Occipital lobe (tissue), 2 donors: Measurements from ENCODE around the gene SSTR4. TPM values are rescaled to one million over a fixed set of nuclear protein-coding genes. Genes with fewer than 3 reads are reported as not detected.
"Not testable (repeated sequence)": the region's sequence is repeated elsewhere in the genome, so short reads cannot be mapped to it uniquely, and the experiment has no call there.

Experiments used
- DNase-seq: peaks from one replicate; lab custom pipeline; 2025; lab: John Stamatoyannopoulos, UW
- total RNA-seq: library from RNA; depleted of rRNA; stranded (reverse); fragments of >200 nt; gene quantifications from one replicate; pipeline ENCODE4 v1.2.3, GENCODE V29; 2014

SSTR4 gene
- total RNA-seq, 1 donor from 2014 or later, result not detected

DNA sequence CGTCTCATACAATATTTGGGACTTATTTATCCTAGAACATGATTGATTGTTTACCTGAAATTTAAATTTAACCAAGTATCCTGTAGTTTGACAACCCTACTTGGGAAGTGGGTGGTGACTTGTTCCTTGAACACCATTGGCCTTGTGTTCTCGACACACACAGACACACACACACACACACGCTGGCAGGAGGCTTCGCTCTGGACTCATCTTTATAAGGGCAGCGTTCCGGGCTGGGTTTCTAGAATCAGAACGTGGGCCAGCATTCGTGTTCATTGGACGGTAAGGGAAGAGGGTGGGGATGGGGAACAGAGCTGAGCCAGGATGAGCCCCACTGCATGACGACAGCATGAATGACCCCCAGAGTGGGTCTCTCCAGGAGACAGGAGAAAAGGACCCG lies 16.2 kb upstream of the SSTR4 start:
- DNase-seq, result no peak

DNA sequence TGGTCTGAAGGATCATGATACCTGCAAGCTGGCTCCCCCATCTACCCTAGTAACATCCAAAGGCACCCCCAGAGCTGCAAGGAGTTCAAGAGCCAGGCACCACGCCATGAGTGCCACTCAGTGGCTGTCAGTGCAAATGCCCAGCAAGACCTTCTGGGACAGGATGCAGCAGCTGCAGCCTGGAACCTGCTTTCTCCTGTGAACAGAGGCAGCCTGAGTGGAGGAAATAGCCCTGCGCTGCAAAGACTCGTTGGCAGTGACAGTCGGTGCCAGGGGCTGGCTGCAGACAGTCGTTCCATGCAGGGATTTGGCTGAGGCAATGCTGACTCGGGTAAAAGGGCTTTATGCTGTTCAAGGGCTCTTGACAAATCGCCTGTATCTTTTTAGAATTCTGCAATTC lies 15.7 kb upstream of the SSTR4 start:
- DNase-seq, result peak; percentile 41

DNA sequence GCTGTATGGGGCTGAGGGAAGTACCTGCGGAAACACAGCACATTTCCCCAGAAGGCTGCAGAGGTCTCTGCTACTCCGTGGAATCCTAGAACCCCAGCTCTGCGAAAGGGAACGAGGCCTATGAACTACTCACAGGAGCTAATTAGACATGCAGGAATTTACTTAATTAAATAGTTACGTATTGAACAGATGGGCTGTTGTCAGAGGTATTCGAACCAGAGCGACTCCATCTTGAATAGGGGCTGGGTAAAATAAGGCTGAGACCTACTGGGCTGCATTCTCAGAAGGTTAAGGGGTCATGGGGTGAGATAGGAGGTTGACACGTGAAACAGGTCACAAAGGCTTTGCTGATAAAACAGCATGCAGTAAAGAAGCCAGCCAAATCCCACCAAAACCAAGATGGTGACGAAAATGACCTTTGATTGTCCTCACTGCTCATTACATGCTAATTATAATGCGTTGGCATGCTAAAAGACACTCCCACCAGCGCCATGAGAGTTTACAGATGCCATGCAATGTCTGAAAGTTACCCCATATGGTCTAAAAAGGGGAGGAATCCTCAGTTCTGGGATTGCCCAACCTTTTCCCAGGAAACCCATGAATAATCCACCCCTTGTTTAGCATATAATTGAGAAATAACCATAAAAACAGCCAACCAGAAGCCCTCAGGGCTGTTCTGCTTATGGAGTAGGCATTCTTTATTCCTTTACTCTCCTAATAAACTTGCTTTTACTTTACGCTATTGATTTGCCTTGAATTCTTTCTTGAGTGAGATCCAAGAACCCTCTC lies 14.7 kb upstream of the SSTR4 start:
- no peak for DNase-seq

DNA sequence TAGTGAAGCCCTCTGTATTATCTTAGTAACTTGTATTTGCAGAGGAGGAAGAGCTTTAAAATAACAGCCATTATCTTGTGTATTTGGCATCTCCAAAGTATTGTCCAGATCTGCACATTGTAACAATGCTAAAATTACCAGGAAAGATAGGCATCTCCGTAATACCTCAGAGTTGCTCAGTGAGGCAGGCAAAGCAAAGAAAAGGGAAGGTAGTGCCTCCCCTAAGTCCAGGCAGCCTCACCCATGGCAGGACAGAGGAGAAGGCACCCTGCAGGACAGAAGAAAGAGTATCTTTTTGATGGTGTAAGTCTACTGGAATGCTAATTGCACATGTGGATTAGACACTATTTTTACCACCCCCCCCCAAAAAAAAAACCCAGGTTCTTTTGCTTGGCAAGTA lies 13.6 kb upstream of the SSTR4 start:
- DNase-seq, result no peak

DNA sequence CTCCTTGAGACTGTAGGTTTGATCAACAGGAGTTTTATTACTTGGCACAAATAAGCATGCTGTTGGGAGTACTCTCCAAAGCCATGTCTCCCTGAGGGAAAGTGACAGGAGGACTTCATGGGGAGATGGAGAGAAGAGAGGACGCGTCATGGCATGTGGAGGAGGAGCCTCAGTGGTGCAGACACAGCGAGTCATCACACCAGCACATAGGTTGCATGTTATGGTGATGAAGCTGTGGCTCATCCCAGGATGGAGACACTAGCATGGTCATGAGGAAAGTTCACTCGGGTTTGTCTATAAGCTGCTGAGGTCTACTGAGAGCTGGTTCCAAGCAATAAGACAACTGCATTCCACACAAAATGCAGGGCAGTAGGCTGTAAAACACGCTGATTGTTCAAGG lies 13.2 kb upstream of the SSTR4 start:
- no peak for DNase-seq

DNA sequence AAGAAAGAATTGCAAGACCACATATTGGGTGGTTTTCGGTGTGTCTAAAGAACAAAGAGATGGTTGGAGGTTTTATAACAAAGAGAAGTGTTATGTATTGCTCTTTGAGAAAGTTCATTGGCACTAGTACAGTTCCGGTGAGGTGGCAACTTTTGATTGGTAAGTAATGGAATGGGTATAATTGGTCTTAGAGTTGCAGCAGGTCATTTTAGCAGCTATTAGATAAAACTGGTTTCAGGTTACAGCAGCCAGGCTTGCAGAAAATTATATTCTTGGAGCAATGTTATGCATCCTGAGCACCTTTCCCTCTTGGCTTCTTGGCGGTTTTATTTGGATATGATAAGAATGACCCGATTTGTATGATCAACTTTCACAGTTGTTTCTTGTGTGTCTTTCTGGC lies 12.3 kb upstream of the SSTR4 start:
- no peak for DNase-seq

DNA sequence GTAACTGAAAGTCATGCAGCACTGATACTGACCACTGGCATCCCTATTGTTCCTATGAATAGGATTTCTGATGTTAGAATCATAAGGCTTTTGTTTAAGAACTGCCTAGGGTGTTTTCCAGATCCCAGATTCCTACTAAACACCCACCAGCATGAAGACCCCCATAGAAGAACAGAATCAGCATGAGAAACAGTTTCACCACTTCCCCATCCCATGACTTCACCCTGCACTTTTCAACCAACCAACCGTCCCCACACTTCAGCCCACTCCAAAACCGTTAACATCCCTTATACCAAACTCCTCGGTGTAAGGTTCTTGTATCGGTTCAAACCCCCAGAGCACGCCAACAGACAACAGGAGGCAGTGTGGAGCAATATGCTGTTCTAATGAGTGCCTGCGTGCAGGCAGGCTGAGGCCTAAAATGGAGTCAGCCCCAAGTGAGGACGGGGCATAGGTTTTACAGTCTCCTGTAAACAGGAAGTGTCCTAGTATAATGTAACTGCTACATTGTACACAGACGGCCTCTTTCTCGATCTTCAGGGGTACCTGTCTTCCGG lies 11.4 kb upstream of the SSTR4 start:
- DNase-seq, result no peak

DNA sequence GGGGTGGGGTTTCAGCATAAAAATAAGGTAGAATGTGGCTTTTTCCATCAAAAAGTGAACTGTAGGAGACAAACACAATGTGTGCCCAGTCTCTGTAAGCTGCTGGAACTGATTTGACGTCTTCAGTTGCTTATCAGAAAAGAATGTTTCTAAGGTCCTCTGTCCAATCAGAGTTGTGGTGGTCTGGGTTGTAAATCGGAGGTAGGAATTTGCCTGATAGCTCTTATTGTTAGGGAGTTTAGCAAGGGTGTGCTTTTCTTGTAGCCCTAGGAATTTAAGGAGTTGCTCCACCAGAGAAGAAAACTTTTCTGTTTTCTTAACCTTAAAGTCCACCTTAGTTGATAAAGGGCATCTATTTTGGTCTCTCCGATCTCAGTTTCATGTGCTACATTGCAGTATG lies 10.4 kb upstream of the SSTR4 start:
- no peak for DNase-seq

DNA sequence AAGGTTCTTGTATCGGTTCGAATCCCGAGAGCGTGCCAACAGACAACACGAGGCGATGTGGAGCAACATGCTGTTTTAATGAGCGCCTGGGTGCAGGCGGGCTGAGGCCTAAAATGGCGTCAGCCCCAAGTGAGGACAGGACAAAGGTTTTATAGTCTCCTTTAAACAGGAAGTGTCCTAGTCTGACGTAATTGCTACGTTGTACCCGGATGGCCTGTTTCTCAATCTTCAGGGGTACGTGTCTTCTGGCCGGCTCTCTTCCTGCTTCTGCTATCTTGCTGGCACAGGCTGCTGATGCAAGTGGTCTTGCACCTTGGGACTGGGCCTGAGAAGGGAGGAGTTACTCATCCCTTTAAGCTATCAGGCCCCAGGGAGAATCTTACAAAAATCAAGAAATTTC lies 9.6 kb upstream of the SSTR4 start:
- not testable (repeated sequence) for DNase-seq

DNA sequence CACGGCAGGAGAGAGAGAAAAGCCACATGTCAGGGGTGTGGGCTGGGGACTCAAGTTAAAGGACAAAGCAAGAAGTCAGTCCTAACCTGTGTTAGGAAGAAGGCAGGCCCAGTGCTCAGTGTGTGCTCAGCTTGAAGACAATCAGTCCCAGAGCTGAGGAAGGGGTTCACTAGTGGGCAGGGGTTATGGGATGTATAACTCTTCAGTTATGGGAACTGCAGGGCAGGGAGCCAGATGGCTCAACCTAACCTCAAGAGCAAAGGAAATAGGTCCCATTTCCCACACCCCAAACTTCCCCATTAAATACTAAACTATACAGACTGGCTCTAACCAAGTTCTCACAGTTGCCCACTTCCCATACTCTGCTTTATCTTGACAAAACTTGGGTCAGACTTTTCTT lies 7.4 kb upstream of the SSTR4 start:
- no peak for DNase-seq

DNA sequence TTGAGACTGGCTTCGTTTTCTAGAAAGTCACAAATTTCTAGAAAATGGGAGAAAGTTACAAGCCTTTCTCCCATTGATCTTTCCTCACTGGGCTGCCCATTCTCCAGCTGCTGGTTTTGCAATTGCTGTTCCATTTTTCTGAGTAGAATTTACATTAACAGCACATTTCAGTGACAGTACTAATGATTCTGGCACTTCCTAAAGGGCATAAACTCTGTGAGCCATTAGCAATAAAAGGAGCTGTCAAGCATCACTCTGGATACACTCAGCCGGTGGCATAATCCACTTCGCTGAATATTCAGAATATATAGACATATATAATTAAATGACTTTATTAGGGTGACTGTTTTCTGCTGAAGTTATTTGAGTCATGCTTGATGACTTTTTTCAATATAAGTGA lies 6.7 kb upstream of the SSTR4 start:
- DNase-seq, result no peak

DNA sequence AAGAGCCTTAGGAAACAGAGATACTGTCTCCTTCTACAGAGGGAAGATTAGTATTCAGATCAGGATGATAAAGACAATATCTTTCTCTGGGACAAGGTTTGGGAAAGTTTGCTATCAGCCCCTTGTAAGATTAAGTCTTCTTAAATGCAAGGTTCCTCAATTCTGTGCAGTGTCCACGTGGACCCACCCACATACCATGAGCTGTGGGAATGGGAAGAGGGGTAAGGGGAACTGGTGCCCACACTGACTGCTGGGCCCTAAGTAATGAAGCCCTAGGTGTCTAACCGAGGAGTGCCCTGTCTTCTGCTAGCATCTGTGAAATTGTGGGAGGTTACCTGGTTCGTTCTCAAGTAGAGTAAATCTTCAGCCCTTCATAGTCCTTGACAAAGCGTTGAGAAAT lies 5.8 kb upstream of the SSTR4 start:
- DNase-seq, result no peak

DNA sequence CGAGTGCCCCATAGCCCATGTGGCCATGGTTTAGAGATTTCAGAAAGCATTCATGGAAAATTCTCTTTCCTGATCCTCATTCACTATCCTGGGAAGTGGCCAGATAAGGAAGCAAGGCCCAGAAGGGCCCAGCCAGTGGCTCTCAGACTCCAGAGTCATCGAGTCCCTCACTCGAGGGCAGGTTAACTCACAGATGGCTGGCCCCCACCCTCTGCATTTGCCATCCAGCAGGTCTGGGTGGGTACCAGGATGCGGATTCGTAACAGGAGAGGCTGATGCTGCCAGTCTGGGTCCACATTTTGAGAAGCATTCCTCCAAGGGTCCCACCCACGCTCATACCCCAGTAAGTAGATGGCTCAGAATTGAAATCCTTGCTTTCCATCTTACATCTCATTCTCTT lies 3.8 kb upstream of the SSTR4 start:
- DNase-seq, result no peak

DNA sequence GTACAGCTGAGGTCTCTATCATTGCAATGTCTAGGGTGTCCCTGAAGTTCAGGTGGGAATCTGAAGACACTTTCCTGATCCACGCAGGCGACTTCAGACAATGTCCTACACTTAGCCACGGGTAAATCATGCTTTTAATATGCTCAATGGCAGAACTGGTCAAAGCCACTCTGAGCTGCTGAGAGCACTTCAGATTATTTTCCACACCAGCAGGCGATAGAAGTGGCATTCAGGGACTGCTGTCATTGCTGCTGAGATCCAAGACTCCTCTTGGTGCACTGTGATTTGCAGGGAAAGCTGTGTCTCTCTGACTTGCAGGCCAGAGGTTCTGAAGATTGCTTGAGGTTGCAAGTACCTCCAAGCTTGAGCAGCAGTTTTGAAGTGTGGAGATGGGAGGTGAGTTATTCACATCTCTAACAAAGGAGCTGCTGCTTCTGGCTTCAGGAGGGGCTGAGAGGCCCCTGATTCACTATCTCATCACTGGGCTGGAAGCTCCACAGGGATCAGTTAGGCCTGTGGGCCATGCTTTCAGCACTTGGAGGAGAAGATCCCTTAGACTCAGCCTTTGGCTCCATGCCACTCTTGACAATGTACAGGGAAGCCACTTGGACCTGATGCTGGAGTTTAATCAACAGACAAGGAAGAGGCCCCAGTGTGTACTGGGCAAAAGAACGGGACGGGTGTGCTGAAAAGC lies 2.9 kb upstream of the SSTR4 start:
- DNase-seq, result no peak

DNA sequence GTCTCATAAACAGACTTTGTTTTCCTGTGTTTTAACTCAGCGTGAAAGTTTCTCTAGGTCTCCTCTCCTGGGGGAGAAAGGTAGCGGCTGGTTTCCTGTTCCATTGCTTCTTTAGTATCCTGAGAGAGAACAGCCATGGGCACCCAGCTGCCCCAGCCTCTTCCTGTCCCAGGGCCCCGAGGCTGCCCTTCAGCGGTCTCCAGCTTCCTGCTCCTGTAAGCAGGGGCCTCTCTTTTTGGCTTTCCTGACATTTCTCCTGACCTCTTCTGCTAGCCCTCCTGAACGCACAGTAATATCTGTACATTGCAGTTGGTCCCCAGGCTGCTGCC lies 2.4 kb upstream of the SSTR4 start:
- no peak for DNase-seq

DNA sequence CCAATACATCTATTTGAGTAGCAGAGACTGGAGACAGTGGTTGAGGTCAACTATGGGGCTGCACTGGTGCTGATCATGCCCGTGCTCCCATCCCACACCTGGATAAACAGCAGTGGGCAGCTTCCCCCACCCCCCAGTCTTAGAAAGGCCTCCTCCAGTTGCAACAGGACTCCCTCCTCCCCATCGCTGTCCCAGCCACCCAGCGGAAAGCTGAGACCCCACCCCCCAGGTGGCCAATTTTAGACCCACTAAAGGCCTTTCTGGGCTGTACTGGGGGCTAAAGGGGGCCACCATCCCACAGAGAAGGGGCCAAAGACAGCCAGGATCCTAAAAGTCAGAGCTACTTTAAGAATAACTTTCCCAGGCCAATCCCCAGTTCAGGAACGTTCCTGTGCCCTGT lies 1.2 kb upstream of the SSTR4 start:
- no peak for DNase-seq

DNA sequence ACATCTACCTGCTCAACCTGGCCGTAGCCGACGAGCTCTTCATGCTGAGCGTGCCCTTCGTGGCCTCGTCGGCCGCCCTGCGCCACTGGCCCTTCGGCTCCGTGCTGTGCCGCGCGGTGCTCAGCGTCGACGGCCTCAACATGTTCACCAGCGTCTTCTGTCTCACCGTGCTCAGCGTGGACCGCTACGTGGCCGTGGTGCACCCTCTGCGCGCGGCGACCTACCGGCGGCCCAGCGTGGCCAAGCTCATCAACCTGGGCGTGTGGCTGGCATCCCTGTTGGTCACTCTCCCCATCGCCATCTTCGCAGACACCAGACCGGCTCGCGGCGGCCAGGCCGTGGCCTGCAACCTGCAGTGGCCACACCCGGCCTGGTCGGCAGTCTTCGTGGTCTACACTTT lies 619 bp downstream of the SSTR4 start:
- DNase-seq, result no peak

DNA sequence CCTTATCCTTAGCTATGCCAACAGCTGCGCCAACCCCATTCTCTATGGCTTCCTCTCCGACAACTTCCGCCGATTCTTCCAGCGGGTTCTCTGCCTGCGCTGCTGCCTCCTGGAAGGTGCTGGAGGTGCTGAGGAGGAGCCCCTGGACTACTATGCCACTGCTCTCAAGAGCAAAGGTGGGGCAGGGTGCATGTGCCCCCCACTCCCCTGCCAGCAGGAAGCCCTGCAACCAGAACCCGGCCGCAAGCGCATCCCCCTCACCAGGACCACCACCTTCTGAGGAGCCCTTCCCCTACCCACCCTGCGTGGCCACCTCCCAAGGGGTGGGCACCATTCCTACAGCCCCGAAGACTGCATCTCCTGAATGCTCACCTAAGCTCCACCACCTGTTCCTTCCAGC lies 1.3 kb downstream of the SSTR4 start:
- DNase-seq, result no peak

DNA sequence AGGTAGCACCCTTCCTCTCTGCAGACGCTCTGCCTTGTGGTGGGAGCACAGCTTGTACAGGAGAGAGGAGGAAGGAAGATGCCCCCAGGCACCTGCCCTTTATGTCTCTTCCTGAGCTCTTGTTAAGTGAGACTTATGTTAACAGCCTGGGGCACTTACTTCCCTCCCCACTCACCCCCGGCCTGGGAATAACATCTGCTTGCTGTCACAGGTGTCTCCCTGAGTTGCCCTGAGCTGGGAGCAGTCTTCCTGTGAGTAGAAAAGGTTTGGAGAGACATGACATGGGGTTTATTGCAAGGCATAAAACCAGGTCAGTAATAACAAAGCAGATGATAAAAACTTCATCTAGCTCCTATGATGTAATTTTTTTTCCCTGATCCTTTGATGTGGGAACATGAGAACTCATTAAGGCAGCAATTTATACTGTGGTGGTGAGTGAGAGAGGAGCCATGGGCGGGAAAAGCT lies 1.9 kb downstream of the SSTR4 start:
- DNase-seq, result no peak

DNA sequence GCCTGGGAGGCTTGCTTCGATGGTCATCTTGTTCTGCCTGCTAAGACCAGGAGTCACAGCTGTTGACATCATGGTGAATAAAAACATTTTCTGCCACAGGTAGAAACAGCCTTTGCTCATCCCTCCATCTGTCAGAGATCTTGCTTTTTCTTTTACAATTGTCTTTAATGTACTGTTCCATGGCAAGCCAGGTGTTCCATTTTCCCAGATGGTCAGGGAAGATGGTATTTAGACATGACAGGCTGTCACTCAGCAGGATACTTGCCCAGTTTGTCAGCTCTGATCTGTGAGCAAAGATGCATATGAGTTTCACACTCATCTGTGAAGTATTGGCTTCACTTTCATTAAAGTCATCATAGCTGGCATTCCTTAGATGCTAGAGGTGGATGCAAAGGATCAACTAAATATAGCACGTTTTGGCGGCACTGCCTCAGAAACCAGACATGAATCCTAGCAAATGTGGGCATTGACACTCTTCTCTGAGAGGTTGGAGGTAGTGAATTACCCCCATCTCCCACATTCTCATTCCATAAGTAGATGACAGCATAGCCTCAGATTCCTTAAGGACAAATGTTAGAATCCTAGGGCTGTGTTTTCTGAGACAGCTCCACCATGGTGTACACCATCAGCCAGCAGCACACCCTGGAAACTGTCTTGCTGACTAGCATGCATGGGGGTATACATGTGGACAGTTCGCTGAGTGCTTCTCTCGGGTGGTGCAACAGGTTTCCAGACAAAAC lies 4.2 kb downstream of the SSTR4 start:
- no peak for DNase-seq

DNA sequence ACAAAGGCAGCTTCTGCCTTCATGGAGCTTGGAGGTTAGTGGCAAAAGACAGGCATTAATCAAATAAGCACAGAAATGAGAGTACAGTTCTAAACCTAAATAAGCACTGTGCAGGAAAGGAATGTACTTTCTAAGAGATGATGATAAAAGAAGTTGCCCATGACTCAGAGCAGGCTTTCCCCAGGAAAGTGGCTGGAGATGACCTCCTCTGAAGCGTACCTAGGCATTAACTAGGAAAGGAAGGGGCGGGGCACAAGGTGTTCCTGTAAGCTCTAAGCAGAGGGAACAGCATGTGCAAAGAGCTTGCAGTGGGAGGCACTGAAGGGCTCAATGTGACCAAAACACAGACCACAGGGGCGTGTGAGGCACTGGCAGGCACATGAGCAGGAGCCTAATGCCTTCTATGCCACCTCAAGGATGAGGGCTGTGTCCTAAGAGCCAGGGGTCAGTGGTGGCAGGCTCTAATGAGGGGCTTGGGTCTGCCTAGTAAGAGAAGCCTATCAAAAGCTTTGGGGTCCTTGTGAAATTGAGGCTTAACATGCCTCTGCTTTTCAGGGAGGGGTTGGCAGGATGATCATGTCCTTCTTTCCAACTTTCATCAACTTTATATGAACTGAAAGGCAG lies 4.9 kb downstream of the SSTR4 start:
- no peak for DNase-seq

DNA sequence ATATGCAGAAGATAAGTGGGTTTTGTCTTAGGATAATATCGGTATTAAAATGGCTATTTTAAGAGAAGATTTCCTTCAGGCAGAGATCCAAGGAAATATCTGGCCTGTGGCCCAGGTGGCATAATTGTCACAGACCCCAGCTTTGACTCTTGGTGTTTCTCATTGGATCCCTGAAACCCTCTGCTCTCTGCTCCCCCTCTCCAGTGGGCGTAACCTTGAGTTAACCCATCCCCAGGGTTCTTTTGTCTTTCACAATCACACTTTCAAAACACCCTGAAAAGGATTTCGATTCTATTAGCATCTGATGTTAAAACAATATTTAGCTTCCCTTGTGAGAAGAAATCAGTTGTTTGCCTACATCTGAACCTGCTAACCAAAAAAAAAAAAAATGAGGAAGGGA lies 7.2 kb downstream of the SSTR4 start:
- no peak for DNase-seq
